ENCODE data around the gene GPI.

The GPI gene

GRCh38 chr19:34399886-34400285, 34.9 kb downstream of the GPI start:
- TF ChIP-seq REST (IDR thresholded peaks at IDR 0.05; ENCODE audit: insufficient read depth in 1 of 2, low read depth in 2 of 2, low read length in 2 of 2) (no peak), POLR2AphosphoS5 (IDR thresholded peaks at IDR 0.05; ENCODE audit: low read depth, low read length) (no peak), TAF1 (IDR thresholded peaks at IDR 0.05; ENCODE audit: borderline replicate concordance, insufficient read depth, low read length) (no peak), SIN3A (IDR thresholded peaks at IDR 0.05; ENCODE audit: borderline replicate concordance, insufficient read depth, low read length) (no peak), FOXP2 (optimal IDR thresholded peaks at IDR 0.05; ENCODE audit: borderline replicate concordance, extremely low read depth, extremely low read length, insufficient read depth) (no peak)

- TF ChIP-seq SIN3A (IDR thresholded peaks at IDR 0.05; ENCODE audit: borderline replicate concordance, insufficient read depth, low read length): no peak
- TF ChIP-seq REST (IDR thresholded peaks at IDR 0.05; ENCODE audit: insufficient read depth in 1 of 2, low read depth in 2 of 2, low read length in 2 of 2): no peak
- TF ChIP-seq FOXP2 (optimal IDR thresholded peaks at IDR 0.05; ENCODE audit: borderline replicate concordance, extremely low read depth, extremely low read length, insufficient read depth): no peak
- TF ChIP-seq TAF1 (IDR thresholded peaks at IDR 0.05; ENCODE audit: borderline replicate concordance, insufficient read depth, low read length): no peak
- no peak for TF ChIP-seq POLR2AphosphoS5 (IDR thresholded peaks at IDR 0.05; ENCODE audit: low read depth, low read length)
These were observed 37.1 kb downstream of the GPI start for GRCh38 chr19:34402074-34402600.

DNA sequence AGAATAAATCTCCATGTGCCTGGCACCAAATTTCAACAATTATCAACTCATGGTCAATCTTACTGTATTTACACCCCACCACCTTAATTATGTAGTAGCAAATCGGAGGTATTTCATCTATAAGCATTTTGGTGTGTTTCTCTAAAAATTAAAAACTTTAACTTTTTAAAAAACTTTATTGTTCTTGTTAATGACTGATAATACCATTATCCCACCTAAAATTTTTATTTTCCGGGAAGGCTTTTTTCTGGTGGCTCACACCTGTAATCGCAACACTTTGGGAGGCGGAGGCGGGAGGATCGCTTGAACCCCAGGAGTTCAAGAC, 38.8 kb downstream of the GPI start:
- TF ChIP-seq POLR2AphosphoS5 (IDR thresholded peaks at IDR 0.05; ENCODE audit: low read depth, low read length) (no peak), SIN3A (IDR thresholded peaks at IDR 0.05; ENCODE audit: borderline replicate concordance, insufficient read depth, low read length) (no peak), REST (IDR thresholded peaks at IDR 0.05; ENCODE audit: insufficient read depth in 1 of 2, low read depth in 2 of 2, low read length in 2 of 2) (no peak), FOXP2 (optimal IDR thresholded peaks at IDR 0.05; ENCODE audit: borderline replicate concordance, extremely low read depth, extremely low read length, insufficient read depth) (no peak), TAF1 (IDR thresholded peaks at IDR 0.05; ENCODE audit: borderline replicate concordance, insufficient read depth, low read length) (no peak)

DNA sequence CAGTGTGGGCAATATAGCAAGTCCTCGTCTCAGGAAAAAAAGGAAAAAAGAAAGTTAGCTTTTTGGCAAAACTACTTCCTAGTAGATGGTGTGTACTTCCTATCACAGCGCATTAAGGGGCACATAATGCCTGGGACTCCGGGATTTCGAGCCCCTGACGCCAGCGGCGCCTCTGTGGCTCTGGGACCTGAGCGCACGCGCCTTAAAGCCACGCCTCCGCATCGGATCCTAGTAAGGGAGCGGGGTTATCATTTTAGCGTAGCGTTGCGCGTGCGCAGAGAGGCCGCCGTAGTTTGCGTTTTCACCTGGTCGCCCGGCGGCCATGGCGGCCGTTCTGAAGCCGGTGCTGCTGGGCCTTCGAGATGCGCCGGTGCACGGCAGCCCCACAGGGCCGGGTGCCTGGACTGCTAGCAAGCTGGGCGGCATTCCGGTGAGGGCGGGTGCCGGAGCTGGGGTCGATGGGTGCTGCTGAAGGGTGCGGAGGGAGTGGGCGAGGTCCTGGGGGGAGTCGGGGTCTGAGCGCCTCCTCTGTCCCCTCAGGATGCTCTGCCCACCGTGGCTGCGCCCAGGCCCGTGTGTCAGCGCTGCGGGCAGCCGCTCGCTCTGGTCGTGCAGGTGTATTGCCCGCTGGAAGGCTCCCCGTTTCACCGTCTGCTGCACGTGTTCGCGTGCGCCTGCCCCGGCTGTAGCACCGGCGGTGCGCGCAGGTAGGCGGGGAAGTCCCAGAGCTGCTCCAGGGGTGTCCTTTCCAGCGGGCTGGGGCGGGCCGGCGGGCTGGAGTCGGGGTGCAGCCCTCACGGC, 39.3 kb downstream of the GPI start, which contains the start of gene PDCD2L:
Gene PDCD2L (plus strand): TSS at position 291 of the 801 bp plus-strand sequence. CDS start 32 bp downstream, at position 323.
- TF ChIP-seq SIN3A (IDR thresholded peaks at IDR 0.05; ENCODE audit: borderline replicate concordance, insufficient read depth, low read length) (no peak), FOXP2 (optimal IDR thresholded peaks at IDR 0.05; ENCODE audit: borderline replicate concordance, extremely low read depth, extremely low read length, insufficient read depth) (peak; percentile 80), POLR2AphosphoS5 (IDR thresholded peaks at IDR 0.05; ENCODE audit: low read depth, low read length) (0 out of 2 replicates have a peak, but pooled peaks have one; percentile 73), REST (IDR thresholded peaks at IDR 0.05; ENCODE audit: insufficient read depth in 1 of 2, low read depth in 2 of 2, low read length in 2 of 2) (no peak), TAF1 (IDR thresholded peaks at IDR 0.05; ENCODE audit: borderline replicate concordance, insufficient read depth, low read length) (peak; percentile 57; the same call in 1 of the 2 replicates)
